Endometrial microvascular endothelial cells (primary cell): ENCODE results near the gene TTLL11. TPM values are rescaled to one million over a fixed set of nuclear protein-coding genes. Genes with fewer than 3 reads are reported as not detected.
"Not testable (repeated sequence)": the region's sequence is repeated elsewhere in the genome, so short reads cannot be mapped to it uniquely, and the experiment has no call there.

ENCODE experiments used
- in situ Hi-C: cut with HindIII; loops from 2 replicates; pipeline ENCODE4 v1.10.0; 2017; ENCODE audit warnings: low sequenced_read_pairs, low pct_unique_long_range_greater_than_20kb; ENCODE audit errors: inconsistent ontology term
- total RNA-seq: library from RNA; depleted of rRNA; stranded (reverse); fragments of >200 nt; gene quantifications from one replicate; pipeline ENCODE4 v1.2.3, GENCODE V29; 2015; ENCODE audit errors: inconsistent ontology term

Gene TTLL11
- total RNA-seq, 1 donor from 2014 or later: 2.0 TPM

- in situ Hi-C loops: no loop called here
These were observed 33.5 kb upstream of the TTLL11 start for GRCh38 chr9:122126331-122127261.

- in situ Hi-C loops: no loop called here
These were observed 32.6 kb upstream of the TTLL11 start for GRCh38 chr9:122125509-122126330.

- in situ Hi-C loops: no loop called here
These were observed 32.0 kb upstream of the TTLL11 start for GRCh38 chr9:122125158-122125508.

GRCh38 chr9:122124528-122124927 is 31.4 kb upstream of the TTLL11 start:
- in situ Hi-C loops: no loop called here

GRCh38 chr9:122124048-122124447 is 30.9 kb upstream of the TTLL11 start:
- in situ Hi-C loops: no loop called here

- in situ Hi-C loops: no loop called here
These were observed 30.0 kb upstream of the TTLL11 start for GRCh38 chr9:122122903-122123632.

GRCh38 chr9:122122468-122122867 is 29.4 kb upstream of the TTLL11 start:
- in situ Hi-C loops: no loop called here

GRCh38 chr9:122121931-122122330 is 28.8 kb upstream of the TTLL11 start:
- in situ Hi-C loops: no loop called here

GRCh38 chr9:122121391-122121790 is 28.3 kb upstream of the TTLL11 start:
- in situ Hi-C loops: no loop called here

- in situ Hi-C loops: no loop called here
These were observed 27.4 kb upstream of the TTLL11 start for GRCh38 chr9:122120316-122121071.

- in situ Hi-C loops: no loop called here
These were observed 26.6 kb upstream of the TTLL11 start for GRCh38 chr9:122119721-122120120.

GRCh38 chr9:122119166-122119521 is 26.0 kb upstream of the TTLL11 start:
- in situ Hi-C loops: no loop called here

- in situ Hi-C loops: no loop called here
These were observed 25.4 kb upstream of the TTLL11 start for GRCh38 chr9:122118343-122119165.

- in situ Hi-C loops: not testable (repeated sequence)
These were observed 24.1 kb upstream of the TTLL11 start for GRCh38 chr9:122117241-122117640.

- in situ Hi-C loops: no loop called here
These were observed 23.5 kb upstream of the TTLL11 start for GRCh38 chr9:122116448-122117173.

- in situ Hi-C loops: no loop called here
These were observed 22.9 kb upstream of the TTLL11 start for GRCh38 chr9:122116040-122116439.
